ENCODE measurements around the gene PARD3B. TPM values are rescaled to one million over a fixed set of nuclear protein-coding genes. Genes with fewer than 3 reads are reported as not detected.

PARD3B gene
- total RNA-seq, 2 experiments from 2014 or later = 0.11 to 0.88 TPM

DNA sequence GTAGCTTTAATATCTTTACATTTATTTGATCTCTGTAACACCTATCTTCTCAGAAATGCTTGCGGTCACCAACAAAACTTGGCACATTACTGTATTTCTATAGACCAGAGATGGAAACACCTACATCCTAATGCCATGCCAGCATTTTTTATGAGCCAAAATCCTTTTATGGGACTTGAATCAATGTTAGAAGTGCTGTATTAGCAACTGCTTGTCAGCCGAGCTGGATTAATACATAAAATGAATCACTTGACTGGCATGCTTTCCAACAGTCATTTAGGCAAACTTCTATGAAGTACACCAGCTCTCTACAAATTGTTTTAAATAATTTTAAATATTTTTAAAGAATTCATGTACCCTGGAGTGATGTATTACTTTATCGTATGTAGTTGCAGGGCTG lies 864.1 kb downstream of the PARD3B start:
- ATAC-seq = no peak
- Mint-ChIP-seq H3K4me1 (ENCODE audit: low read depth) (no peaks in the 10 kb centered on the region), H3K27ac (no peak overlapping the region), H3K27me3 (no peaks in the 10 kb centered on the region), H3K4me3 (no peak overlapping the region), H3K9me3 (no peaks in the 10 kb centered on the region), H3K36me3 (ENCODE audit: low read depth) (no peaks in the 10 kb centered on the region)
- POLR2A ChIA-PET = no interaction called here
- intact Hi-C loops (cut with micrococcal nuclease) = no loop called here
- no peak for DNase-seq
- CTCF ChIA-PET = no interaction called here
- TF ChIP-seq, protein P1, sequence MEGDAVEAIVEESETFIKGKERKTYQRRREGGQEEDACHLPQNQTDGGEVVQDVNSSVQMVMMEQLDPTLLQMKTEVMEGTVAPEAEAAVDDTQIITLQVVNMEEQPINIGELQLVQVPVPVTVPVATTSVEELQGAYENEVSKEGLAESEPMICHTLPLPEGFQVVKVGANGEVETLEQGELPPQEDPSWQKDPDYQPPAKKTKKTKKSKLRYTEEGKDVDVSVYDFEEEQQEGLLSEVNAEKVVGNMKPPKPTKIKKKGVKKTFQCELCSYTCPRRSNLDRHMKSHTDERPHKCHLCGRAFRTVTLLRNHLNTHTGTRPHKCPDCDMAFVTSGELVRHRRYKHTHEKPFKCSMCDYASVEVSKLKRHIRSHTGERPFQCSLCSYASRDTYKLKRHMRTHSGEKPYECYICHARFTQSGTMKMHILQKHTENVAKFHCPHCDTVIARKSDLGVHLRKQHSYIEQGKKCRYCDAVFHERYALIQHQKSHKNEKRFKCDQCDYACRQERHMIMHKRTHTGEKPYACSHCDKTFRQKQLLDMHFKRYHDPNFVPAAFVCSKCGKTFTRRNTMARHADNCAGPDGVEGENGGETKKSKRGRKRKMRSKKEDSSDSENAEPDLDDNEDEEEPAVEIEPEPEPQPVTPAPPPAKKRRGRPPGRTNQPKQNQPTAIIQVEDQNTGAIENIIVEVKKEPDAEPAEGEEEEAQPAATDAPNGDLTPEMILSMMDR (IDR thresholded peaks at IDR 0.05) = no peak

GRCh38 chr2:205411558-205411957 lies 866.3 kb downstream of the PARD3B start:
- Mint-ChIP-seq H3K9me3 (no peaks in the 10 kb centered on the region), H3K4me3 (no peak overlapping the region), H3K27me3 (no peaks in the 10 kb centered on the region), H3K36me3 (ENCODE audit: low read depth) (no peaks in the 10 kb centered on the region), H3K27ac (no peak overlapping the region), H3K4me1 (ENCODE audit: low read depth) (no peaks in the 10 kb centered on the region)
- TF ChIP-seq, protein P1 (IDR thresholded peaks at IDR 0.05) = no peak
- ATAC-seq = no peak
- intact Hi-C loops (cut with micrococcal nuclease) = no loop called here
- no peak for DNase-seq
- ChIA-PET POLR2A (no interaction called here), CTCF (no interaction called here)

DNA sequence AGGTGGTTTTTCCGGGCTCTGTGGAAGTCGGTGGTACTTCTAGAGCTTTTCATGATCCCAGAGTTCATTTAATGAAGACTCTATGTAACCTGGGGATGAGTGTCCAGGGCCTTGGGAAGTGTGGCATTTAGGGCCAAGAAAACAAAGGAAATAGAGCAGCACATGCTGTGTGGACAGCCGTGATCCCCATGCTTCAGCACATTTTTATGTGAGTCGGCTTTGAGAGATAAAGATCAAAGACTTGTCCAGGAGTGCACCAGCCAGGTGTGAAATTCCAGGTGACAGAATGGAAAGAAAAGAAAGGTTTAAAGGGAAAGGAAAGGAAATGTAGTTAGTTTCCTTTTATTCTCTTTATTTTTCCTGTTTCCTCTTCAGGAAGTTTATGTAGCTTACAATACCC lies 879.1 kb downstream of the PARD3B start:
- ChIA-PET CTCF (no interaction called here), POLR2A (no interaction called here)
- H3K4me3 Mint-ChIP-seq = no peak overlapping the region
- DNase-seq (no peak), ATAC-seq (no peak)
- intact Hi-C loops (cut with micrococcal nuclease) = no loop called here
- no peaks in the 10 kb centered on the region for H3K4me1 Mint-ChIP-seq (ENCODE audit: low read depth)
- TF ChIP-seq, protein P1 (IDR thresholded peaks at IDR 0.05) = no peak
- H3K27ac Mint-ChIP-seq = no peak overlapping the region
- no peaks in the 10 kb centered on the region for H3K36me3 Mint-ChIP-seq (ENCODE audit: low read depth)
- H3K9me3 Mint-ChIP-seq = no peaks in the 10 kb centered on the region
- no peaks in the 10 kb centered on the region for H3K27me3 Mint-ChIP-seq

- Mint-ChIP-seq H3K27me3 (no peaks in the 10 kb centered on the region), H3K9me3 (no peaks in the 10 kb centered on the region), H3K36me3 (ENCODE audit: low read depth) (no peaks in the 10 kb centered on the region), H3K4me3 (no peak overlapping the region), H3K4me1 (ENCODE audit: low read depth) (no peaks in the 10 kb centered on the region), H3K27ac (no peak overlapping the region)
- POLR2A ChIA-PET = no interaction called here
- TF ChIP-seq, protein P1 (IDR thresholded peaks at IDR 0.05) = no peak
- CTCF ChIA-PET = no interaction called here
- no peak for ATAC-seq
- intact Hi-C loops (cut with micrococcal nuclease) = no loop called here
- DNase-seq = no peak
Measured at GRCh38 chr2:205425102-205425501, 879.8 kb downstream of the PARD3B start.

DNA sequence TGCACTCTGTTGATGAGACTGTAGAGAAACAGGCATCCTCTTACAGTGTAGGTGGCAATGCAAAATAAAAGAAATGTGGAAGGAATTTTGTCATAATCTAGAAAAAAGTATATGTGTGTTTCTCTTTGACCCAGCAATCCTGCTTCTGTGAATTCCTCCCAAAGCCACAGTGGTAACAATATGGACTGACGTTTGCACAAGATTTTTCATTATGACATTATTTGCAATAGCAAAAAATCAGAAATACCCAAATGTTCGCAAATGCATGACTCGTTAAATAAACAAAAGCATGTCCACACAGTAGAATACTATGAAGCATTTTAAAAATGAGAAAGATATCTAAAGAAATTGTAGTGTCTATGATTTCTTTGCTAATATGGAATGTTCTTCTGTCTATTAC lies 881.8 kb downstream of the PARD3B start:
- ATAC-seq = no peak
- H3K36me3 Mint-ChIP-seq (ENCODE audit: low read depth) = no peaks in the 10 kb centered on the region
- H3K27me3 Mint-ChIP-seq = no peaks in the 10 kb centered on the region
- DNase-seq = no peak
- no peaks in the 10 kb centered on the region for H3K9me3 Mint-ChIP-seq
- POLR2A ChIA-PET = no interaction called here
- TF ChIP-seq, protein P1 (IDR thresholded peaks at IDR 0.05) = no peak
- H3K27ac Mint-ChIP-seq = no peak overlapping the region
- intact Hi-C loops (cut with micrococcal nuclease) = no loop called here
- H3K4me1 Mint-ChIP-seq (ENCODE audit: low read depth) = no peaks in the 10 kb centered on the region
- CTCF ChIA-PET = no interaction called here
- H3K4me3 Mint-ChIP-seq = no peak overlapping the region
